Regular cardiac myocyte (primary cell): ENCODE measurements around the gene ALG14. TPM values are rescaled to one million over a fixed set of nuclear protein-coding genes. Genes with fewer than 3 reads are reported as not detected.

Experiments
- total RNA-seq: library from RNA; depleted of rRNA; stranded (reverse); fragments of >200 nt; gene quantifications from 2 replicates; pipeline ENCODE4 v1.2.3, GENCODE V29; 2014

ALG14 gene
- 1.1 and 3.1 TPM in 2 replicates for total RNA-seq

GRCh38 chr1:95072532-95073419, at the start of gene ALG14:
TSS of gene ALG14 (minus strand) at chr1:95072951. CDS start at chr1:95072898, 53 bp downstream.

GRCh38 chr1:95117207-95118066, 44.7 kb upstream of the ALG14 start, which contains the start of gene TLCD4:
TSS of gene TLCD4 (plus strand) at chr1:95117355. CDS start at chr1:95143902, 26,547 bp downstream.

GRCh38 chr1:94926915-94927404, 145.8 kb downstream of the ALG14 start, which contains the start of gene CNN3:
TSS of gene CNN3 (minus strand) at chr1:94927110. CDS start at chr1:94926894, 216 bp downstream.

Other genes with a start within 250 kb of the ALG14 start
- gene CNN3, start 145.8 kb downstream of the ALG14 start, total RNA-seq, result 349 and 490 TPM in 2 replicates
- gene TLCD4, start 44.4 kb upstream of the ALG14 start, total RNA-seq, result 0.38 and 0.85 TPM in 2 replicates
- gene RWDD3, start 161.3 kb upstream of the ALG14 start, total RNA-seq, result 13.0 and 13.8 TPM in 2 replicates